CD1c-positive myeloid dendritic cell (primary cell): Measurements from ENCODE around the gene SPCS2.
A peak's percentile ranks its signal among the peaks of the same experiment; 100 is the strongest.
"Not testable (repeated sequence)": the region's sequence is repeated elsewhere in the genome, so short reads cannot be mapped to it uniquely, and the experiment has no call there.

Experiments
- DNase-seq: peaks from one replicate; pipeline ENCODE4 v3.0.0-alpha.2; 2016; ENCODE audit errors: extremely low spot score

The SPCS2 gene

DNA sequence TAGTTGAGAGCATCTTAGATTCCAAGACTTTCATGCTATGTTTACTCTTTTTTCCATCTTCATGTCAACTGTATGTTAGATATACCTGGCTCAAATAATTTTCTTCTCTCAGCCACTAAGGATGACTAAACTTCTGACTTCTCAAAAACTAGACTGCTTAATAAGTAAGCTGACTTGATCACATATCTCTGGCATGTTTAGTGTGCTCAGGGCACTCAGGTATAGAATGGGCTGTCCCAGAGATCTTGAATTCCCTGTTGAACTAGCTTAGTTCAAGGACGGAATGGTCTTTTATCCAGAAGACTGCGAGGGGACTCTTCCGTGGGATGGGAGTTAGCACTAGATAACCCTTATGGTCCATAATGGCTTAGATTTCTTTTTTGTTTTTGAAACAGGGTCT is 52.6 kb downstream of the SPCS2 start:
- DNase-seq: no peak

GRCh38 chr11:75002516-75002915 is 53.5 kb downstream of the SPCS2 start:
- peak; percentile 5 for DNase-seq

- DNase-seq: no peak
Observed at GRCh38 chr11:75004215-75004614, 55.1 kb downstream of the SPCS2 start.

- DNase-seq: no peak
Observed at GRCh38 chr11:75011357-75011756, 62.3 kb downstream of the SPCS2 start.

- no peak for DNase-seq
Observed at GRCh38 chr11:75011872-75012271, 62.8 kb downstream of the SPCS2 start.

DNA sequence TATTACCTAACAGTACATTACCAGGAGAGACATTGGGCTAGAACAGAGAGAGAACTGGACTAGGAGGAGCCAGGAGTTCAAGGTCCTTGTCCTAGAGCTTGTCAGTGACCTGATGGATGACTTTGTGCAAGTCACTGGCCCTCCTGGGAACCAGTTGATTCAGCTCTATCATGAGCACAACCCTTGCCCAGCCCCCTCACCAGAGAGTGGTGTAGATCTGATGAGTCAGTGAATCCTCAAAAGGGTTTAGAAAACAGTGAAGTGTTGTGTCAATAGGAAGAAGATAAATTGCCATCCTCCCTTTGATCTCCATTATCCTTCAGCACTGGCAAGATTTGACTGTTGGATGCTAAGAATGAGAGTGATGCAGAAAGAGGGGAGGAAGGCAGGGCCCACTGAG is 64.0 kb downstream of the SPCS2 start:
- no peak for DNase-seq

GRCh38 chr11:75014129-75014528 is 65.1 kb downstream of the SPCS2 start:
- DNase-seq: no peak

GRCh38 chr11:75019200-75019599 is 70.1 kb downstream of the SPCS2 start:
- not testable (repeated sequence) for DNase-seq

DNA sequence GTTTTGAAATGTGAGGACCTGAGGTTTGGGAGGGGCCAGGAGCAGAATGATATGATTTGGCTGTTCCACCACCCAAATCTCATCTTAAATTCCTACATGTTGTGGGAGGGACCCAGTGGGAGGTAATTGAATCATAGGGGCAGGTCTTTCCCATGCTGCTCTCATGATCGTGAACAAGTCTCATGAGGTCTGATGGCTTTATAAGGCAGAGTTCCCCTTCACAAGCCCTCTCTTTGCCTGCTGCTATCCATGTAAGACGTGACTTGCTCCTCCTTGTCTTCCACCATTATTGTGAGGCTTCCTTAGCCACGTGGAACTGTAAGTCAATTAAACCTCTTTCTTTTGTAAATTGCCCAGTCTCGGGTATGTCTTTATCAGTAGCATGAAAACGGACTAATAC is 71.3 kb downstream of the SPCS2 start:
- DNase-seq: not testable (repeated sequence)

DNA sequence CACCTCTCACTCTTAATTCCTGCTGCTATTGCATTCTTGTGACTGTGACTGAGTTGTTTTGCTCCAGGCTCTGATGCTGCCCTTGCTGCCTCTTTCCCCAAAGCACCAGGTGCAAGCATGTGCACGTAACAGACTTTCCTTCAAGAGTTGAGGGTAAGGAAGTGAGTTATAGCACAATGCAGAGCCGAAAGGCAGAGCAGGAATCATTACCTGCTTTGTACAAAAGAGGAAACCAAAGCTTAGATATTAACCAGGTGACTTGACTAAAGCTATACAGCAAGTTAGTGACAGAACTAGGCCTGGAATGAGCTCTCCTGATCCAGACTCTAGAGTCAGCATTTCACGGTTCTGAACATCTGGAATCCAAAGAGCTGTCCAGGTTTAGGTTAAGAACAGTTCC is 73.2 kb downstream of the SPCS2 start:
- no peak for DNase-seq

- DNase-seq: peak; percentile 82
Observed at GRCh38 chr11:75022759-75023396, 73.8 kb downstream of the SPCS2 start.

GRCh38 chr11:75023446-75024067 is 74.5 kb downstream of the SPCS2 start:
- DNase-seq: no peak

DNA sequence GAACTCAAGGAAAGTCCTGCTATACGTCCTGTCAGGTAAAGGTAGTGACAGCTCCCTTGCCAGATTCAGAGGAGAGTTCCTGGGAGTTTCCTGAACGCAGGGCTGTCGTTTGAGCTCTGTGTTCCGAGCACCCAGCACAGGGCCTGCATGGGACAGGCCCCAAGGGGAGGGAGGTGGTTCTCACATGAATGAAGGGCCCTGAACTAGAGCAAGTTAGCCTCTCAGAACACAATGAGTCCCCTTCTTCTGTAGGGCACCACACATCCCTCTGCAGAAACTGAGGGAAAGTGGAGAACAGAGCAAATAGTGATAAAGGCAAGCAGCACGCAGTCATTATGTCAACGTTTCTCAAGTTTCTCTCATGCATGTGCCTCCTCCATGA is 75.0 kb downstream of the SPCS2 start:
- no peak for DNase-seq

DNA sequence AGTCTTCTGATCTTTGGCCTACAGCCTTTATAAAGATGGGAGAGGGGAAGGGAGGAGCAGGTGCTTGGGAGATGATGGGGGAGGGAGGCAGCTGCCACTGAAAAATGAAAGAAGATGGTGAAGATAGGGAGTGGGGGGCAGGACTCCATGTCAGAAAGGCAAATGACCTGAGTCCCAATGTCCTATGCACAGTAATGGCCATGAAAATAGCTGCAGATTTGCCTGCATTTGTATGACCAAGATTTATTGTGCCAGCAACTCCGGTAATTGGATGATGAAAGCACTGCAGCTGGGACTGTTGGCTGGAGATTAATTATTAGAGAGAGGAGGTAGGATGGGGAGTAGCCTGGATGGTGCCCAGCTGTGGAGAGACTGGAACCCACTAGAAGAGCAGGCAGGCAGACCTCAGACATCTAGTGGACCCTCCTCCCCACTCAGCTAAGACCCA is 75.7 kb downstream of the SPCS2 start:
- no peak for DNase-seq

DNA sequence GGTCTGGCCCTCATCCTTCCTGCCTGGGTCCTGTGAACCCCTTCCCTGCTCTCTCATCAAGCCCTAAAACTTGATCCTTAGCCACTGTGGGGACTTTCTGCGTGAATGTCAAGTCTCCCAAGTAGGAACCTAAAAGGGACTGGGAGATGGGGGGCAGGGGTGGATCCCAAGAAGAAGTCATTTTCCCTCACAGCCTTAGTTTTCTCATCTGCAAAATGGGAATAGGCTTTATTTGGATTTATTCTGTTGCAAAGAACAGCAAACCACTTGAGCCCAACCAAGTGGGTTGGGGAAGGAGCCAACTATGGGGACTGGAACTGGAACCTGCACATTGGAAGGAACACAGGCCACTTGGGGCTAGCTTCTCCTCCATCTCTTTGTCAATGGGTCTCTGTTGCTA is 76.5 kb downstream of the SPCS2 start:
- DNase-seq: no peak

DNA sequence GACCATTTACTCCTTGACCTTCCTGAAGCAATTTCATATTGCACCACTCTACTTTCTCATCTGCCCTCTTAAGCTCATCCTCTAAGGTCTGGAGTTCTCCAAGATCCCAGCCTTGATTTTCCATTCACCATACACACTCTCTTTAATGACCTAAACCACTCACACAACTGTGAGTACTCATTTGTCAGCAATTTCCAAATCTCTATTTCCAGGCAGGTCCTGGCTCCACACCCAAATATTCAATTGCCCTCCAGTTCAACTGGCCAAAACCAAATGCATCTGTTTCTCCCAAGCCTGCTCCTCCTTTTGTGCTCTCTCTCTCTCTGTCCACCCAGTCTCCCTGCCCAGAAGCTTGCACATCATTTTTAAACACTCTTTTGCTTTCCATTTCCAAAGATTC is 79.3 kb downstream of the SPCS2 start:
- DNase-seq: no peak
